GM13976 (cell line): Measurements from ENCODE around the gene FEM1C.

Experiments
- DNase-seq: peaks from one replicate; pipeline ENCODE4 v3.0.0; 2012; ENCODE audit warnings: low spot score
- in situ Hi-C: fragments of 300-500 bp; cut with MboI; formaldehyde crosslinking; loops from one replicate; pipeline ENCODE4 v1.12.0; 2022; ENCODE audit warnings: low sequenced_read_pairs, mixed read lengths, inconsistent platforms; ENCODE audit not compliant: unreplicated experiment
- TF ChIP-seq, protein P1 (sequence below): IDR thresholded peaks from 2 replicates; pipeline ENCODE4 v1.5.1; 2012; ENCODE audit warnings: borderline replicate concordance, mild to moderate bottlenecking; ENCODE audit not compliant: insufficient read depth; ENCODE audit errors: extremely low read depth, missing control alignments, control extremely low read depth

FEM1C gene

DNA sequence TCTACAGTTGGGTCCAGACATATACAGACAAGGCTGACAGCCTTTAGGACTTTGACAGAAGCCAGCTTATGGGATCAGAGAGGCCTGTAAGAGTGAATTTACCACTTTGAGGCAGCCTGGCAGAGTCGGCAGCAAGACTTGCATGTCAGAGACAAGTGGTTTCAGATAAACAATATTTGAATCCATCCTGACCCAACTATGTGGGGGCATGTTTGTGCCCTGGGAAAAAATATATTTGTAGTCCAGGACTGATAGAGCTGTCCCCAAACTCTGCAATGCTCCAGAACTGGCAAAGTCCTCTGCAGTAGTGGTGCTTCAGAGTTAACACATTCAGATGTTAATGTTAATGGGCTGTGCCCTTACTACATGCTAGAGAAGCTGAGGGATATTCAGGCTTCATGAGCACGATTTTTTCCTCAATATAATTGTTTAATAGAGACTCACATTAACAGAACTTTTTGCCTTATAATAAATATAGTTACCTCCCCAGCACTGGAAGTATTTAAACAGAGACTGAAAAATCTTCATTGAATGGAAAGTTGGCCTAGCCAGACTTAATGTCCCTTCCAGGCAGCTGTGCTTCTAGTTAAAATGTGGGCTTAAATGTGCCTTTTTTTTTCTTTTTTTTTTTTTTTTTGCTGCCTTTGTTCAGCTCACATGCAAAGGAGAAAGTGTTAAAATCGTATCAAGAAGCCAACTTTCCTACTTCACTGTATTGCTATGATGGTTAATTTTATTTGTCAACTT is 42.9 kb downstream of the FEM1C start:
- TF ChIP-seq, protein P1, sequence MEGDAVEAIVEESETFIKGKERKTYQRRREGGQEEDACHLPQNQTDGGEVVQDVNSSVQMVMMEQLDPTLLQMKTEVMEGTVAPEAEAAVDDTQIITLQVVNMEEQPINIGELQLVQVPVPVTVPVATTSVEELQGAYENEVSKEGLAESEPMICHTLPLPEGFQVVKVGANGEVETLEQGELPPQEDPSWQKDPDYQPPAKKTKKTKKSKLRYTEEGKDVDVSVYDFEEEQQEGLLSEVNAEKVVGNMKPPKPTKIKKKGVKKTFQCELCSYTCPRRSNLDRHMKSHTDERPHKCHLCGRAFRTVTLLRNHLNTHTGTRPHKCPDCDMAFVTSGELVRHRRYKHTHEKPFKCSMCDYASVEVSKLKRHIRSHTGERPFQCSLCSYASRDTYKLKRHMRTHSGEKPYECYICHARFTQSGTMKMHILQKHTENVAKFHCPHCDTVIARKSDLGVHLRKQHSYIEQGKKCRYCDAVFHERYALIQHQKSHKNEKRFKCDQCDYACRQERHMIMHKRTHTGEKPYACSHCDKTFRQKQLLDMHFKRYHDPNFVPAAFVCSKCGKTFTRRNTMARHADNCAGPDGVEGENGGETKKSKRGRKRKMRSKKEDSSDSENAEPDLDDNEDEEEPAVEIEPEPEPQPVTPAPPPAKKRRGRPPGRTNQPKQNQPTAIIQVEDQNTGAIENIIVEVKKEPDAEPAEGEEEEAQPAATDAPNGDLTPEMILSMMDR, result no peak
- DNase-seq, result no peak
- in situ Hi-C loops, result no loop called here

DNA sequence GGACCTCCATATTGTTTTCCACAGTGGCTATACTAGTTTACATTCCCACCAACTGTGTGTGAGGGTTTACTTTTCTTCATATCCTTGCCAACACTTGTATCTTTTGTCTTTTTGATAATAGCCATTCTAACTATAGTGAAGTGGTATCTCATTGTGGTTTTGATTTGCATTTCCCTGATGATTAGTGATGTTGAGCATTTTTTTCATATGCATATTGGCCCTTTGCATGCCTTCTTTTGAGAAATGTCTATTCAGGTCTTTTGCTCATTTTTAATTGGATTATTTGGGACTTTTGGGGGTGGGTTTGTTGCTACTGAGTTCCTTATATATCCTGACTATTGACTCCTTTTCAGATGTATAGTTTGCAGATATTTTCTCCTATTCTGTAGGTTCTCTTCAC is 44.4 kb downstream of the FEM1C start:
- TF ChIP-seq, protein P1, result no peak
- in situ Hi-C loops, result no loop called here
- DNase-seq, result no peak

DNA sequence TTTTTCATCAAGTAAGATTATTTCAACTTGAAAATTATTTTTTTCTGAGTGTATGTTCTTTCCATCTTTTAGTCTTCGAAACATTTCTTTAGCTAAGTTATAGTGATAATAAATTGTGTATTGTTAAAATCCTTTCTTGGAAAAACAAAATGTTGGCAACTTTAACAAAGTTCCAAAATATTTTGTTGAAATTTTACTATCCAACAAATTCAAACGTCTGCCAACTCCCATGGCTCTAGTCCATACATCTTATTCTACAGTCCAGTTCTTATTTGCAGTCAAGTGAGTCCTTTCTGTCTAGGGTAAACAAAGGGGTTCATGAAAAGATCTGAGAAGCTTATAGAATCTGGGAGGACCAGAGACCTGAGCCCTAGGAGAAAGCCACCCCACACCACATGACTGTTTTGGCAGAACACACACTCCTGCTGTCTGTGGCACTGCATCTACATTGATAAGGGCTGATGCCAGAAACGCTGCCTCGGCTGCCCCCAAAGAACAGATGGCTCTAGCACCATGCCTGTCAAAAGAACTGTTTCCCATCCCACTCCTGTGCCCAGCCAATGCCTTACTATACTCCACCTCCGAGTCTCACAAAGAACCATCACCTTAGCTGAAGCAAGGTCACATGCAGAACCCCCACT is 47.5 kb downstream of the FEM1C start:
- in situ Hi-C loops, result no loop called here
- TF ChIP-seq, protein P1, result no peak
- DNase-seq, result no peak

DNA sequence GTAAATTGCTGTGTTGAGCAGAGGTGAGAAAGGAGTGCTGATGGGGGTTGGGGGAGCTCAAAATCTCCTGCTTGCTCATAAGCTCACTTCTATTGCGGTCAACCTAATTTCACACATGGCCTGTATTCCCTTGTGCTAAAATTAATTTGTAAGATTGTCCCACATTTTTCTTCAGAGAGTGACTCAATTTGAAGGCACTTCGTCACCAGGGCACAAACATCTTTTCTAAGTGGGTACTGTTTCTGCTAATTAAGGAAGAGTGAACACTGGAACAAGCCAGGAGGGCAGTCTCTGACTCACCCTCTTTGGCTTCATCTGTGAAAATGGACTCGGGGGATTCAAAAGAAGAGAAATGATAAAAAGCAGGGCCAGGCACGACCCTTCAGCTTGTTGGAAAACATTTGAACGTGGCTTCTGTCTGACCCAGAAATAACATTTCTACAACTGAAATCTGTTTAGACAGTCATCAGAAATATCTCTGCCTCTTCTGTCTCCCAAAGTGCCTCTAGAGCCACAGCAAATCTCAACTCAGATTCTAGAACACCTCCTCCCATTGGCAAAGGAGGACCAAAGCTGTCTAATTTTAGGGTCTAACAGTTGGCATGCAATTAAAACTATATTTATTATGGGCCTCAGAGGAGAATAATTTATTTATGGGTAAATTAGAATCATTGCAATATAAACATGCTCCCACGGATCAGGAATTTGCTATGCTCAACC is 49.8 kb downstream of the FEM1C start:
- TF ChIP-seq, protein P1, result no peak
- DNase-seq, result no peak
- in situ Hi-C loops, result no loop called here

DNA sequence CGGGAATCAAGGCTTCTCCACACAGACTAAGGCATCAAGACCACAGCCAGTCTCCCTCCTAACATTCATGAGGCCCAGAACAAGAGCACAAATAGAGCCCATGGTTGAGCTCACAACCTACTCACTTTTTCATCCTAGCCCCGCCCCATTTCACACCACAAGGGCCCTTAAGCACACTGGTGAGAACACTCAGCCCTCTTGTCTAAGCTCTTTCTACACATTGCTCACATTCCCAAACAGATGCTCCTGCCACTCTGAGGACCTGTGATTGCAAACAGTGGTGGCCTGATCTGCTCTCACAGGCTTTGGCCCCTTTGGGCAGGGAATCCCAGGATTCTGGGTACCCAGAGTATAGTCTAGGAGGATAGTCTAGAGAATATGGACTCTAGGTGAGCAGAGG is 54.0 kb downstream of the FEM1C start:
- no peak for DNase-seq
- in situ Hi-C loops, result no loop called here
- TF ChIP-seq, protein P1, result no peak

DNA sequence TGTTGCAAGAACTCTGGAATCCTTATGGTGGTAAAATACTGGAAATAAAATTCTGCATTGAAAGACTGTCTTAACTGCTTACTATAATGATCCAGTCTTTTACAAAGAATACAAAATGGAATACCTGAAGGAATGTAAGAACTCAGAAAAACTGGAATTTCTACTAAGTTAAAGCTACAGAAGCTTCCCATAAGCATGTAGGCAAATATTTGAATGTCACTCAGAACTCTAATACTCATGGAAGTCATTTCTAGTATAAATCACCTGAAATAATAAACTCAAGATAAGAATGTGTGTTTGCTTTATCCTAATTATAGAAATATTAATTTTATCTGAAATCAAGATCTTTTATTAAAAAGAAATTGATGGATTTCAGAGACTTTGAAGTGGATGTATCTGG is 54.8 kb downstream of the FEM1C start:
- in situ Hi-C loops, result no loop called here
- TF ChIP-seq, protein P1, result no peak

More for the DNA sequence above, 54.8 kb downstream of the FEM1C start:
- DNase-seq, result no peak
